ENCODE measurements around the gene TEX35. TPM values are rescaled to one million over a fixed set of nuclear protein-coding genes. Genes with fewer than 3 reads are reported as not detected.

The TEX35 gene
- total and polyA plus RNA-seq, 4 donors, result not detected

- Histone ChIP-seq H3K36me3 (ENCODE audit: control insufficient read depth in 4 of 4, insufficient read depth in 4 of 4, low read length in 4 of 4) (peaks cover 6 to 34% (median 17%) of the 10 kb centered on the region in 4 donors), H3K9ac (ENCODE audit: insufficient read depth in 1 of 2, low read length in 2 of 2) (no peak overlapping the region), H3K4me1 (ENCODE audit: control insufficient read depth in 5 of 5, insufficient read depth in 5 of 5, low read length in 5 of 5) (no peaks in the 10 kb centered on the region), H3K4me3 (no peak overlapping the region), H3K27ac (ENCODE audit: low read depth in 1 of 2, low read length in 1 of 2) (no peak overlapping the region), H3K9me3 (ENCODE audit: control insufficient read depth in 4 of 4, insufficient read depth in 3 of 4, low read length in 3 of 4) (no peaks in the 10 kb centered on the region), H3K27me3 (ENCODE audit: control insufficient read depth in 3 of 3, insufficient read depth in 3 of 3, low read length in 2 of 3) (no peaks in the 10 kb centered on the region)
- WGBS, 2 donors, result 85 to 88% methylated on average over 4 of the region's 4 CpGs
- DNase-seq (no peak), ATAC-seq (ENCODE audit: insufficient read depth, low FRiP score) (no peak)
- TF ChIP-seq CTCF (IDR thresholded peaks at IDR 0.05; ENCODE audit: control extremely low read depth, extremely low read depth), result no peak
Observed at GRCh38 chr1:178477373-178477772, 35.5 kb upstream of the TEX35 start.

DNA sequence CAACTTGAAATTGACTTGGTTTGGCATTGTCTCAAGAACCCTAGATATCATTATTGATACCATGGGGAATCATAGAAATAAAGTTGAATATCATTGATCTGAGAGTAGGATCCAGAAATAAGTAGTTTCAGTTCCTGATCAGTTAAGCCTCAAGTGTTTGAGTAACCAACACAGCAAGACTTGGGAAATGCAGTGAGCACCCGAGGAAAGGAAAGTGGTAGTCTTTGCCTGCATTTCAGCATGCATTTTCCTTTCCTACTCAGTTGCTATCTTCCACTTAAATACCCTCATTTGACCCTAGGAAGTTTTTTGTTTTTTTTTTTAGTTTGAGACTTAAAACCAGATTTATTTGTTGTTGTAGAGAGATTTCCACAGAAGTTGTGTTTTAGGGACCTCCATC, 35.1 kb upstream of the TEX35 start:
- Histone ChIP-seq H3K4me3 (no peak overlapping the region), H3K9ac (ENCODE audit: insufficient read depth in 1 of 2, low read length in 2 of 2) (no peak overlapping the region), H3K27me3 (ENCODE audit: control insufficient read depth in 3 of 3, insufficient read depth in 3 of 3, low read length in 2 of 3) (no peaks in the 10 kb centered on the region), H3K36me3 (ENCODE audit: control insufficient read depth in 4 of 4, insufficient read depth in 4 of 4, low read length in 4 of 4) (peaks cover 5 to 32% (median 15%) of the 10 kb centered on the region in 4 donors), H3K4me1 (ENCODE audit: control insufficient read depth in 5 of 5, insufficient read depth in 5 of 5, low read length in 5 of 5) (no peaks in the 10 kb centered on the region), H3K9me3 (ENCODE audit: control insufficient read depth in 4 of 4, insufficient read depth in 3 of 4, low read length in 3 of 4) (no peaks in the 10 kb centered on the region), H3K27ac (ENCODE audit: low read depth in 1 of 2, low read length in 1 of 2) (no peak overlapping the region)
- ATAC-seq (ENCODE audit: insufficient read depth, low FRiP score) (no peak), DNase-seq (no peak)
- TF ChIP-seq CTCF (IDR thresholded peaks at IDR 0.05; ENCODE audit: control extremely low read depth, extremely low read depth), result no peak
- 29 to 30% methylated on average over 1 of the region's 1 CpG for WGBS, 2 donors

DNA sequence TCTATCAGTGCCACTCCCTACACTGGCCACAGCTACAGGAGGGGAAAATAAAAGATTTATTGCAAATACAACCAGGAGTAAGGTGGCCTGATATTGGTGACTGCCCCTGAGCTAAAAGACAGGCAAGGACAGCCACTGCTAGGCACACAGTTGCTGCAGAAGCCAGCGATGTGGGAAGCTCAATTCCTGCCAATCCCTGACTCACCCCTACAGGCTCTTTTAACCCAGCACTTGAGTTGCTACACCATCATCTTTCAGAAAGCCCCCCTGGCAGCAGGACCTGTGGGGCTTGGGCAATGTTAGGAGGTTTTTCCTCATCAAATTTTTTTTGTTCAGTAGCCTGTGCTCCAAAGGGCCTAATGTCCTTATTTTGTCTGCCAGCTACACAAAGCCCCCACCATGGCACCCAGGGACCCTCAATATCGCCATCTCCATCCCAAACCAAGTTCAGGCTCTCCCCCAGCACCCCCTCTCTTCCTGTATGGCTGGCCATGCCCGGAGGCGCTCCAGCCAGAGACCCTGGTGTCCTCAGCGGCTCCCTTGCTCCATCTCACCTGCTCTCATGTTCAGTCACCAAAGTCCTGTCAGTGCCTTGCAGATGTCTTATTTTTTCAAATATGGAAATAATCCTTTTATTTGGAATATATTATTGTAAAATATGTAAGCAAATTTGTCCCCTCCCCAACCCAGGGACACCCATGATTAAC, 29.5 kb upstream of the TEX35 start:
- Histone ChIP-seq H3K36me3 (ENCODE audit: control insufficient read depth in 4 of 4, insufficient read depth in 4 of 4, low read length in 4 of 4) (peaks cover 0 to 11% (median 2%) of the 10 kb centered on the region in 4 donors), H3K27ac (ENCODE audit: low read depth in 1 of 2, low read length in 1 of 2) (no peak overlapping the region), H3K4me1 (ENCODE audit: control insufficient read depth in 5 of 5, insufficient read depth in 5 of 5, low read length in 5 of 5) (peaks cover 0 to 12% (median 6%) of the 10 kb centered on the region in 5 donors), H3K9ac (ENCODE audit: insufficient read depth in 1 of 2, low read length in 2 of 2) (no peak overlapping the region), H3K27me3 (ENCODE audit: control insufficient read depth in 3 of 3, insufficient read depth in 3 of 3, low read length in 2 of 3) (no peaks in the 10 kb centered on the region), H3K4me3 (no peak overlapping the region), H3K9me3 (ENCODE audit: control insufficient read depth in 4 of 4, insufficient read depth in 3 of 4, low read length in 3 of 4) (no peaks in the 10 kb centered on the region)
- ATAC-seq (ENCODE audit: insufficient read depth, low FRiP score) (no peak), DNase-seq (no peak)
- no peak for TF ChIP-seq CTCF (IDR thresholded peaks at IDR 0.05; ENCODE audit: control extremely low read depth, extremely low read depth)
- 91% methylated on average over 5 of the region's 5 CpGs for WGBS, 2 donors

Measured in lung (tissue), 12 donors.